Activated CD8-positive, alpha-beta memory T cell treated with anti-CD3 and anti-CD28 coated beads, Interleukin-2, amount 50 U/mL, for 24 hours (primary cell): Measurements from ENCODE around the gene MARCHF6.
"Not testable (repeated sequence)": the region's sequence is repeated elsewhere in the genome, so short reads cannot be mapped to it uniquely, and the experiment has no call there.

ENCODE experiments used
- DNase-seq: peaks from one replicate; pipeline ENCODE4 v3.0.0-alpha.2; 2020; ENCODE audit errors: extremely low read depth

The MARCHF6 gene

GRCh38 chr5:10351919-10352318 is 1.6 kb upstream of the MARCHF6 start:
- no peak for DNase-seq

- no peak for DNase-seq
Observed at GRCh38 chr5:10352430-10353240, 860 bp upstream of the MARCHF6 start.

DNA sequence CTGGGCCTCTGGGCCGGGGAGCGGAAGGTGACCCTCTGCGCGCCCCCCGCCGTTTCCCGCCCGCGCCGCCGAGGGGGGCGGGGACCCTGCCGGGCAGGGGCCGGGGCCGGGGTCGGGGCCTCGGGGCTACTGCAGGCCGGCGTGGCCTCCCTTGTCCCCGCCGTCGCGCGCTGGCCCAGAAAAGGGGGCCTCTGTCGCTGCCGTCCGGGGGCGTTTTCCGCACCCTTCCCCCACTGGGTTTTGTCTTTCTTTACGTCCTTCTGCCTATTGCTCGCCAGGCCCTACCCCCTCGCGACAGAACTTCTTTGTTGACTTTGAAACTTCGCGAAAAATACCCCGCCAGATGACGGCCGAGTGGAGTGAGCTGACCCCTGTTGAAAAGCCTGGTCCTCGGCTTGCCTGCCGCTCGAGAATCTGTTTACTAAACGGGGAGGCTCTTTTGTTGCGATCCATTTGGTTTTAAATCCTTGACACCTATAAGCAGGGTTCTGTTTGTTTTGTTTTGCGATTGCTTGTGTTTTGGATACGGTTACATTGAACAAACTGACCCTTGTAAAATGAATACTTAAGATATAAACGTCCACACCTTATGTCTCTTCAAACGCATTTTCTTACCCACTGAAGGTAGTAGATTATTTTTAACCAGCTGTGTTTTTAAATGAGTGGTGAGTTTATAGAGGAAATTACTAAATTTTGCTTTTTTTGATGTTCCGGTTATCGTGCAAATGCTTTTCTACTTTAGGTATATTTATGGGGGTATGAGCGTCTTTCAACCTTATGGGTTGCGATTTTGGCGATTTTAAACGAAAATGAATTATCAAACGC is 765 bp downstream of the MARCHF6 start:
- DNase-seq: no peak

GRCh38 chr5:10355071-10355889 is 1.8 kb downstream of the MARCHF6 start:
- no peak for DNase-seq

DNA sequence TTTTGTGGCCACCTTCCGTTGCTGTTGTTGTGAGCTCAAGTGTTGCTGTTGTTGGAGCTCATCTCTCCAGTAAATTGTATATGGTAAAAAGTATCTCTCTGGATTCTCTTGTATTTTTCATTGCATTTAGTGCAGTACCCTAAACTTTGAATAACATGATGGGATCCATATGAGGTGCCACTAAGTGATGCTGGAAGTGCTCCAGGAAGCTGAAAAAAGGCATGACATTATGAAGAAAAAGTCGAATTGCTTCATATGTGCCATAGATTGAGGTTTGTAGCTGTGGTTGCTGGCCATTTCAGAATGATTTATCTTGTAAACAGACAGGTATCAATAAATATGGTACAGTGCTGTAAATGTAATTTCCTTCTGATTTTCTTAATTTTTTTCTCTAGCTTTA is 5.5 kb downstream of the MARCHF6 start:
- no peak for DNase-seq

DNA sequence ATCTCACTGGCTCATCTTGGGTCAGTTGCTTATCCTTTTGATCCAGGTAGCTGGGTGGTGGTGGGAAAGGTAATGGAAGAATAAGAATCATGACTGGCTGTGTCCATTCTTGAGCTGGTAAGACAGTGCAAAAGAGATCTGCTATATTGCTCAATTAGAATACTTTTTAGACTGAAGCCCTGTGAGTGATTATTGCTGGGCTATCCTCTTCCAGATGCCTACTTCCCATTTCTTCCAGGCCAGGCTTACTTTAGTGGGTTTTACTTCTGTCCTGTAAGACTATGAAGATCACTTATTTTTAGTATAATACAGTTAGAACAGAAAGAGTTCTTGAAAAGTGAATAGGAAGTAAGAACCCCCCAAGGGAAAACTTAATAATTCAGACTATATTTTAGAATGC is 7.2 kb downstream of the MARCHF6 start:
- no peak for DNase-seq

GRCh38 chr5:10363519-10364185 is 10.2 kb downstream of the MARCHF6 start:
- no peak for DNase-seq

DNA sequence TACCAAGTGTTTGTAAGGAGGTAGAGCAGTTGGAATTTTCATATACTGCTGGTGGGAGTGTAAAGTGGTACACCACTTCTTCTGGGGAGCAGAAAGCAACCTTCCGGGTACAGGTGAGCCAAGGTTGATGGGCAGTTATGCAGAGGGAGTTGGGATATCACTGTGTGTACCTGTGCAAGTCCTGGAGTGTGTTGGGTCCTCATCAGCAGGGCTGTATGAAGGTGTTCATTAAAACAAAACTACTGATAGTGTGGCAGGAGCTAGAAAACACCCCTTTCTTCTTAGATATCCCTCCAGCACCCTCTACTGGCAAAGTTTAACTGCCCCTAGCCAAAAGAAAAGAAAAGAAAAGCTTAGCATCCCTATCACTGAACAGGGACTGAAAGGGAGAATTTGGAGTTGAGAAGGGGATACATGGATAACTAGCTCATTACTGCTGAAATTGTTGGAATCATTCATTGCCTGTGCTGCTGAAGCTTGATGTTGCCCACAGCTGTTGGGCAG is 10.7 kb downstream of the MARCHF6 start:
- no peak for DNase-seq

- DNase-seq: no peak
Observed at GRCh38 chr5:10365782-10366181, 12.3 kb downstream of the MARCHF6 start.

- DNase-seq: no peak
Observed at GRCh38 chr5:10366310-10367272, 13.1 kb downstream of the MARCHF6 start.

- no peak for DNase-seq
Observed at GRCh38 chr5:10367579-10367978, 14.1 kb downstream of the MARCHF6 start.

- no peak for DNase-seq
Observed at GRCh38 chr5:10370931-10371330, 17.4 kb downstream of the MARCHF6 start.

DNA sequence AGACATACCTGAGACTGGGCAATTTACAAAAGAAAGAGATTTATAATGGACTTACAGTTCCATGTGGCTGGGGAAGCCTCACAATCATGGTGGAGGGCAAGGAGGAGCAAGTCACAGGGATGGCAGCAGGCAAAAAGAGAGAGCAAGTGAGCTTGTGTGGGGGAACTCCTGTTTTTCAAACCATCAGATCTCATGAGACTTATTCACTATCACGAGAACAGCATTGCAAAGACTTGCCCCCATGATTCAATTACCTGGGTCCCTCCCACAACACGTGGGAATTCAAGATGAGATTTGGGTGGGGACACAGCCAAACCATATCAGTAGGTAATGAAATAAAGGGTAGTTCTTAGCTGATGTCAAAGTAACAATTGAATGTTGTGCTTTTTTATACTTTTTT is 17.9 kb downstream of the MARCHF6 start:
- DNase-seq: not testable (repeated sequence)

DNA sequence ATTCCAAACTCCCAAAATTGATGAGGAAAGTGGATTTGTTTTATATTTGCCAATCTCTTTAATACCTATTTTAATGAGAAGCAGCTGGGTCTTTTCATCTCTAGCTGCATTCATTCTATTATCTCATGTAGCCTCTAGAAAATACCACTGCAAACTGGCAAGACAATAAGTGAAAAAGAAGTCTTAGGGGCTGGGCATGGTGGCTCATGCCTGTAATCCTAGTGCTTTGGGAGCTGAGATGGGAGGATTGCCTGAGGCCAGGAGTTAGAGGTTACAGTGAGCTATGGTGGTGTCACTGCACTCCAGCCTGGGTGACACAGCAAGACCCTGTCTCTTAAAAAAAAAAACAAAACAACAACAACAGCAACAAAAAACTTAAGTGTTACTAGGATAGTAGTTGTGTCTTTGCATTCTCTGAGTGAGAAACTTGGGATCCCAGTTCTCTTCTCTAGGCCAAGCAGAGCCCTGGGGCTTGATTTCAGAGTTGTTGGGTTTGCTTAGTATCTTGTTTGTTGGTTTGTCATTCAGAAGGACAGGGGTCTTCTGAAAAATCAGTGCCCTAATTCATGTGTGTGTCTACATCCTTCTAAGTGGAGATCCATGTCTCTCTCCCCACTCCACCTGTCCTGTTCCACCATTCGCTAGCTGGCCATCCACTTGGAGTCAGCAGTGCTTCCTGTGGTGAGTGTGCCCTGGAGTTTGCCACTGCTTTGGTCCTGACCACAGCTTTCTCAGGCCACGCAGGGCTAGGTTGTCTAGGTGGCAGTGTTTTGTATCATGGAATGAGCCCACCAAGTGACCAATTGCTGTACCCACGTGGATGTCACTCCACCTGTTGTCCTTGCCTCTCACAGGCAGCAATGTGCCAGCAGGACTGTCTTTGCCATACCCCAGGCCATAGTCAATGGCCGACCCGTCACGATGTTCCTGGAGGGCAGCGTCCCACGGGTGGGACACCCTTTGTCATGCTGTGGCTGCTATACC is 19.5 kb downstream of the MARCHF6 start:
- no peak for DNase-seq

DNA sequence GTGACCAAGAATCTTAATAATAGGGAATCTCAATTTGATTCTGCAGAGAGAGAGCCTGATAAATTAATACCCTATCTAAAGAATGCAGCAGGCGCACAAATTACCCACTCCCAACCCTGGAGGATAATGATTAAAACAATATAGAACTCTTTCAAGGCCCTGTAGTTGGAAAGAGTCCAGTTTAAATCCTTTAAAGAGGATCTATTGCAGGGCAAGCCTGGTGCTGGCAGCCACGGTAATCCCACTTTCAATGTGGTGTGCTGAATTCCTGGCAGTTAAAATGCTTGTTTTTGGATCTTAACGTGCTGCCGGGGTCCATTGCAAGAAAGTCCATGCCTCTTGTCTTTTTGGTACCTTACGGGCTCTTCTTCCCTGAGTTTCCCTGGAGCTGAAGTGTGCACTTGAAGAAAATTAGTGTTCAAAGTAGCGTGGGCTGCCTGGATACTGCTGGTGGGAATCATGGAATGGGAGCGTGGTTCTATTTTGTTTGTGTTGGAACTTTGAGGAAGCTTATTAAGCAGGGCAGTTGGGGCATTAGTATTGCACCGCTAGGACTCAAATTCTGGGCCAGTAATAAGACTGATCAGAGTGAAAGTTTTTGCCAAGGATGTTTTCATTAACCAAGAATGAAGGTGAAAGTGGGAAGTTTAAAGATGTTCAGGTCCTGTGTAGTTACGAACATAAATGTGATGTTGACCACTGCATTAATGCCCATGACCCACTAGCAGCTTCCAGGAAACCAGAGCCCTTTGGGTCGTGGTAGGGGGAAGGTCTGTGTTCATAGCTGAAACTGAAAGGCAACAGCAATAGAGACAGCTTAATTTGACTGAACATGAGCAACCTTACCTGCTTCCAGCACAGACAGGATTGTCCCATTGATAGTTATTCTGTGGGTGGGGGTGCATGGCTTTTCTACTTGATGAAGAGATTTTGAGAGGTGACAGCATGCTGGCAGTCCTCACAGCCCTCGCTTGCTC is 20.8 kb downstream of the MARCHF6 start:
- DNase-seq: no peak

DNA sequence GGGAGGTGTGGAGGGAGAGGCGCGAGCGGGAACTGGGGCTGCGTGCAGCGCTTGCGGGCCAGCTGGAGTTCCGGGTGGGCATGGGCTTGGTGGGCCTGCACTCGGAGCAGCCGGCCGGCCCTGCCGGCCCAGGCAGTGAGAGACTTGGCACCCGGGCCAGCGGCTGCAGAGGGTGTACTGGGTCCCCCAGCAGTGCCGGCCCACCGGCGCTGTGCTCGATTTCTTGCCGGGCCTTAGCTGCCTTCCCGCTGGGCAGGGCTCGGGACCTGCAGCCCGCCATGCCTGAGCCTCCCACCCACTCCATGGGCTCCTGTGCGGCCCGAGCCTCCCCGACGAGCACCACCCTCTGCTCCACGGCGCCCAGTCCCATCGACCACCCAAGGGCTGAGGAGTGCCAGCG is 21.7 kb downstream of the MARCHF6 start:
- DNase-seq: not testable (repeated sequence)

DNA sequence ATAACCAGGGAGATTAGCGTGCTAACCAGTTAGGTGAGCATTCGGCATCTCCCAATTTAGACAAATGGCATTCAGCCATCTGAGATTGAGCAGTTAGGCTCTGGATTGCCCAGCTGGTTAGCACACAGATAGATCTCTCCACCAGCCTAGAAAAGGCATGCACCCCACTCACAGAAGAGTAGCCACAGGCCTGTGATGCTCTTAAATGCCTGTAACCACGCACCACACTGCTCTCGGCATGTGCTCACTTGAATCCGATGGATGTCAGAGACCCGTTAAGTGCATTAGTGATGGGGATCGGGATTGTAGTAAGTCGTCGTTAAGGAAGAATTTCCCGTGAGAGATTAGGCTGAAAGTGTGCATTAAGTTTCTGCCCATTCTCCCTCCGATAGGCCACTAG is 23.0 kb downstream of the MARCHF6 start:
- no peak for DNase-seq

GRCh38 chr5:10377081-10377480 is 23.6 kb downstream of the MARCHF6 start:
- DNase-seq: no peak
